Right renal pelvis (tissue), 4 donors: ENCODE data around the gene METTL6. TPM values are rescaled to one million over a fixed set of nuclear protein-coding genes. Genes with fewer than 3 reads are reported as not detected.
"Not testable (repeated sequence)": the region's sequence is repeated elsewhere in the genome, so short reads cannot be mapped to it uniquely, and the experiment has no call there.

ENCODE experiments used
- DNase-seq, 4 donors: peaks; one replicate each; pipeline ENCODE4 v3.0.0-alpha.2; 2013; ENCODE audit warnings: low read depth in 4 of 4, low spot score in 3 of 4, missing footprints in 1 of 4
- polyA plus RNA-seq, 4 donors: library from polyadenylated mRNA; unstranded; fragments of 120-200 nt; gene quantifications; one replicate each; pipeline ENCODE4 v1.2.1, GENCODE V29; 2013; ENCODE audit not compliant: insufficient read length in 4 of 4

METTL6 gene, protein sequence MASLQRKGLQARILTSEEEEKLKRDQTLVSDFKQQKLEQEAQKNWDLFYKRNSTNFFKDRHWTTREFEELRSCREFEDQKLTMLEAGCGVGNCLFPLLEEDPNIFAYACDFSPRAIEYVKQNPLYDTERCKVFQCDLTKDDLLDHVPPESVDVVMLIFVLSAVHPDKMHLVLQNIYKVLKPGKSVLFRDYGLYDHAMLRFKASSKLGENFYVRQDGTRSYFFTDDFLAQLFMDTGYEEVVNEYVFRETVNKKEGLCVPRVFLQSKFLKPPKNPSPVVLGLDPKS
- polyA plus RNA-seq = 10 to 100 TPM; 25.8 to 28.8 (median 27.8) TPM

- DNase-seq = peak; percentile 62 to 74 (median 68)
Measured at GRCh38 chr3:15427182-15427880, at the start of gene METTL6, which contains the start of gene EAF1. Gene METTL6 (minus strand): TSS chr3:15427544. CDS start chr3:15426511, 1,033 bp downstream. Gene EAF1 (plus strand): TSS chr3:15427598. CDS start chr3:15427780, 182 bp downstream.

GRCh38 chr3:15476378-15476777 lies 49.0 kb upstream of the METTL6 start:
- DNase-seq = no peak

DNA sequence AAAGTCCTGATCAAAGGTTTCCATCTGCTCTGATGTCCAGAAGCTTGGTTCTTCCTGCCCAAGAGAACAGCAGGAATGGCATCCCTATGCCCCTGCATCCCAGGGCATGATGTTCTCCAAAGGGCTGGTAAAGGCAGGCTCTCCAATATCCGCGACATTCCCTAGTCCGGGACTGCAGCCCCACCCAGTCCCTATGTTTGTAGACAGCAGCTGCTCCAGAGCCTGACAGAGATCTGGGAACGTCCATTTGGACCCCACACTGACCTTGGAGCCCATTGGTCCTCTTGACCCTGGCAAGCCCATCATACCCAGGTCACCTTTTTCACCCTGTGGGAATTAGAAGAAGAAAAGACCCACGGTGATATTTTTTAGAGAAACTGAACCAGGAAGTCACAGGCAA lies 47.8 kb upstream of the METTL6 start:
- DNase-seq = no peak

GRCh38 chr3:15471861-15472260 lies 44.5 kb upstream of the METTL6 start:
- no peak for DNase-seq

GRCh38 chr3:15470849-15471248 lies 43.5 kb upstream of the METTL6 start:
- DNase-seq = no peak

GRCh38 chr3:15470261-15470660 lies 42.9 kb upstream of the METTL6 start:
- DNase-seq = no peak

DNA sequence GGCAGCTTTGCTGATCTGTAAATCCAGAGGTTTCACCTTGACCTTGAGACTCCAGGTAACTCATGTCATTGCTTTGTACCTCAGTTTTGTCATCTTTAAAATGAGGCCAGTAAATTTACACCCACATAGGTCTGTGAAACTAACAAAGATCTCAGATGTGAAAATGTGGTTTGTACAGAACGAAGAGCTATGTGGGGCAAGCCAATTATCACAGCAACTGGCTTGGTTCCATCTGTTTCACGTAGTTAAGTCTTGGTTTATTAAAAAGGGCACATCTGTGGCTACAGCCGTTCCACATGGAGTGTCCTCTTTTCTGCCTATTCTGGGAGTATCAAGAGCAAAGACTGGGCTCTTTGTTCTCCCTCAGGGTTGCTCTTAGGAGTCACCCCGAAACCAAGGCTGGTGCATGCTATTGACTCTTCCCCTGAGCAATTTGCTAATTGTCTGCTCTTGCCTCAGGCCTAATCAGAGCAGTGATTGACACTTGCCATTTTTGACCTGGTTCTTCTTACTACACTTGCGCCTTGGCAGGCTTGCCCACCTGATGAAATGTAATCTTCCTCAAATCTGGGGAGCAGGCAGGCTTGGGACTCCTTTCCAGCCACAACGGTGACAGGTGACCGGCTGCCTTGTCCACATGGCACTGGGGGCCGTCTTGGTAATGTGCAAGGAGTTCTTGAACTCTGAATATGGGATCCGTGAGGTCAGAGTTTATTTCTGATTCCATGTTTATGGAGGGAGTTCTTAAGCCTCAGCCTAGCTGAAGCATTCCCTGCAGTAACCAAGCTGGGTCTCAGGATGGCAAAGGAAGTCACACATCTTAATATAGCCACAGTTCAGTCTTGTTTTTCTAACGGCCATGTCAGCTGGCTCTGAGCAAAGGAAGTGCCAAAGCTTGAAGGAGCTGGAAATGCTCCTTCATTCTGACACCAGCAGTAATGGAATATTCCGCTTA lies 40.2 kb upstream of the METTL6 start:
- no peak for DNase-seq

DNA sequence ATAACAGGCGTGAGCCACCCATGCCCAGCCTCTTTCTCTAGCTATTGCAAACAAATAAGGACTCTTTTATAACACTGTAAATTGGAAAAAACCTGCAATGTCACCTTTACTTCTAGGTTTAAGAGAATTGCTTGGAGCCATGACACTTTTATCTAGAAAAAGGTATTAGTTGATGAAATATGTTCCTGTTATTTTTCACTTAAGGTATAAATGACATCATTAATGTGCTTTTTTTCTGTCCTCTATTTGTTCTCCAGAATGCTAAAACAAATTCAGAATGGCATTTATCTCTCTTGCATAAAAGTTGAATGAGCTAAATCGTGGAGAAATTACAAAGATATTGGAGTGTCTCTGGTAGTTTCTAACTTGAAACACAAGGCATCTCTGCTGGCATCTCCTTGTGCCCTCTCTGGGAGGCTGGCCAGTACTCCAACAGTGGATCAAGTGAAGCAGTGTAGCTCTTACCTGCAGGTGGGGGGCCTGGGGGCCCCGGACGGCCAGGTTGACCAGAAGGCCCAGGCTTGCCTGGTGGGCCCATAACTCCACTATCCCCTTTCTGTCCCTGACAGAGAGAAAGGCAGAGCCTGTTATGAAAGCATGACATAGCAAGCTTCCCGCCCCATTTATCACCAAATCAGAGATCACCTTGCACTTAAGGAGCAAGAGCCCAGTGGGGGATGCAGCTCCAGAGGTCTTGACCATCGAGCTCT lies 38.7 kb upstream of the METTL6 start:
- DNase-seq = no peak

GRCh38 chr3:15462451-15462850 lies 35.1 kb upstream of the METTL6 start:
- DNase-seq = no peak

DNA sequence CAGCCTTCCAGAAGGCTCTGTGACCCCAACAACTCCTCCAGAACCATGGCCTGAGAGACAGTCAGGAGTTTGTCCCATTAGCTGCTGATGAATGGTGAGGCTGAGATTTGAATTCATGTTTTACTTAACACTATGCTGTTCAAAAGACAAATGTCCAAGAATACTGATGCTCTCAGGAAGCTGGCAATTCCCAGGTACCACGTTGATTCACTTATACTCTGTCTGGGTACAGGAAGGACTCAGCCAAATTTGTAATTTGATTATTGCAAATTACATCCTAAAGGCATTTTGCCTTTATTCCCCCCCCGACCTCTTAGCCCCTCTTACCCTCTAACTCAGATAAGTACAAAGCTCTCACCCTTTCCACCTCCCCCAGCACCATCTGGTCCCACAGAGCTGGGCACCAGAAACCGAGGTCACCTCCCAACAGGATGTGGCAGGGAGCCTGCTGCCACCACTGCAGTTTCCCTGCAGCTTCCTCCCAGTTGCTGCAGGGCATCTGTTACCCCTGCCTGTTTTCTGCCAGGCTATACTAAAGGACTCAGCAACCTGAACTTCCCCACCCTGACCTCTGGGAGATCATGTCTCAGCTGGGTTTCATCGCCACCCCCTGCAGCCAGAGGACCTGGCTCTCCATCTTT lies 33.7 kb upstream of the METTL6 start:
- DNase-seq = no peak

- DNase-seq = no peak
Measured at GRCh38 chr3:15458212-15458780, 31.0 kb upstream of the METTL6 start.

DNA sequence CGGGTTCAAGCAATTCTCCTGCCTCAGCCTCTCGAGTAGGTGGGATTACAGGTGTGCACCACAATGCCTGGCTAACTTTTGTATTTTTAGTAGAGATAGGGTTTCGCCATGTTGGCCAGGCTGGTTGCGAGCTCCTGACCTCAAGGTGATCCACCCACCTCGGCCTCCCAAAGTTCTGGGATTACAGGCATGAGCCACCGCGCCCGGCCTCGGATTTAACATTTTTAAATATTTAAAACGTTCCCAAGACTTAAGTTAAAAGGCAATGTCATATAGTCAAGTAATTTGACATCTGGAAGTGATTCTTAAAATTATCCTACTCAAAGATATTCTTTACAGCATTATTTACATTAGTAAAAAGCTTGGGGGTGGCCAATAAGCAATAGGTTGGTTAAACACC lies 29.6 kb upstream of the METTL6 start:
- not testable (repeated sequence) for DNase-seq

- DNase-seq = no peak
Measured at GRCh38 chr3:15456321-15456720, 29.0 kb upstream of the METTL6 start.

DNA sequence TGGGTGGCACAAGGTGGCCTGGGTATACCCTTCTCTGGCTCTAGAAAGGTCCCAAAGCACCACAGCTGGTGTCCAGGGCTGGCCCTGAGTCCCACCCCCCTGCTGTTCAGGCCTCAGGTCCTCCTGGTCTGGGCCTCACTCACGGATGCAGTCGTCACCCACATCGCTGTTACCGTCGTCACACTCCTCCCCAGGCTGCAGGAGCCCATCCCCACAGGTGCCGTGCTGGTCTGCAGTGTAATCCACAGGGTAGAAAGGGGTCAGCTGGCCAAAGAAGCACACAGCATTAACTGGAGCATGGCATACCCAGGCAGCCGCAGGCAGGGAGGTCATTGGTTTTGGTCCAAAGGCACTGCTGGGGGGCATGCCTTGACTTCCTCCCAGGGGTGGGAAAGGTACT lies 28.4 kb upstream of the METTL6 start:
- DNase-seq = no peak

- no peak for DNase-seq
Measured at GRCh38 chr3:15454965-15455364, 27.6 kb upstream of the METTL6 start.

GRCh38 chr3:15453991-15454625 lies 26.8 kb upstream of the METTL6 start:
- no peak for DNase-seq

DNA sequence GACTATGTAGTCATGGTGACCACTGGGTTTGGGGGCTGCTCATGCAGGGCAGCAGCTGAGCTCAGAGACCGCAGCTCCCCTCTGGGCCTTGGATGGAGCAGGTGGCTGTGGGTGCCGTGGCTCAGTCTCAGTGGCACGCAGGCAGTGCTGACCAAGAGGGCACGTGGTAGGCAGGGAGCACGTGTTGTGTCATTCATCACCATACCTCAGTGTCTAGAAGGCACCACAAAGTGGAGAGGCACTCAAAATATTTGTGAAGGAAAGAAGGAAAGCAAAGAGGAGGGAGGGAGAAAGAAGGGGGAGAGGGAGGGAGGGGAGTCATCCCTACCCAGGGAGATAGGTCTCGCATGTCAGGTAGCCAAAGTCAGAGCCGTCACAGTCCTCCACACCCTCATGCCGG lies 26.2 kb upstream of the METTL6 start:
- DNase-seq = no peak

GRCh38 chr3:15452961-15453360 lies 25.6 kb upstream of the METTL6 start:
- DNase-seq = no peak

- no peak for DNase-seq
Measured at GRCh38 chr3:15452156-15452555, 24.8 kb upstream of the METTL6 start.
